ENCODE measurements around the gene OR2D3. TPM values are rescaled to one million over a fixed set of nuclear protein-coding genes. Genes with fewer than 3 reads are reported as not detected.

OR2D3 gene
- total and polyA plus RNA-seq, 2 of the 4 experiments (the other 2 are of a cell fraction), result not detected

DNA sequence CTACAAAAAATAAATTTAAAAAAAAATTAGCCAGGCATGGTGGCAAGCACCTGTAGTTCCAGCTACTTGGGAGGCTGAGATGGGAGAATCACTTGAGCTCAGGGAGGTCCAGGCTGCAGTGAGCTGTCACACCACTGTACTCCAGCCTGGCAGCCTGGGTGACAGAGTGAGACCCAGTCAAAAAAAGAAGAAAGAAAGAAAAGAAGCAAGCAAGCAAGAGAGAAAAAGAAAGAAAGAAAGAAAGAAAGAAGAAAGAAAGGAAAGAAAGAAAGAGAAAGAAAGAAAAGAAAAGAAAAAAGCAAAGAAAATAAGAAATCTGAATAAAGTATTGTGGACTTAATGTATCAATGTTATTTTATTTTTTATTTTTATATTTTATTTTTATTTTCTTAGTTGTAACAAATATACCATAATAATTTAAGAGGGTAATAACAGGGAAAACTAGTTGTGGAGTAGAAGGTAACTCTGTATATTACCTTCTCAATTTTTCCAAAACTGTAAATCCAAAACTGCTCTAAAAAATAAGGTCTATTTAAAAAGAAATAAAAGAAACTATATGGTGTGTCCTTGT lies 4.3 kb downstream of the OR2D3 start:
- no peak for TF ChIP-seq SMC3 (IDR thresholded peaks at IDR 0.05; ENCODE audit: low read depth, low read length)
- no peak for TF ChIP-seq POLR2A (IDR thresholded peaks at IDR 0.05; ENCODE audit: low read depth, low read length)
- no peak for TF ChIP-seq CHD1 (IDR thresholded peaks at IDR 0.05; ENCODE audit: low read depth, low read length)
- TF ChIP-seq, protein P1, sequence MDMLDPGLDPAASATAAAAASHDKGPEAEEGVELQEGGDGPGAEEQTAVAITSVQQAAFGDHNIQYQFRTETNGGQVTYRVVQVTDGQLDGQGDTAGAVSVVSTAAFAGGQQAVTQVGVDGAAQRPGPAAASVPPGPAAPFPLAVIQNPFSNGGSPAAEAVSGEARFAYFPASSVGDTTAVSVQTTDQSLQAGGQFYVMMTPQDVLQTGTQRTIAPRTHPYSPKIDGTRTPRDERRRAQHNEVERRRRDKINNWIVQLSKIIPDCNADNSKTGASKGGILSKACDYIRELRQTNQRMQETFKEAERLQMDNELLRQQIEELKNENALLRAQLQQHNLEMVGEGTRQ (IDR thresholded peaks at IDR 0.05; ENCODE audit: low read depth, low read length), result no peak
- no peak for TF ChIP-seq MXI1 (IDR thresholded peaks at IDR 0.05; ENCODE audit: borderline replicate concordance, low read depth, low read length)
- TF ChIP-seq NFE2L2 (IDR thresholded peaks at IDR 0.05; ENCODE audit: low read depth, low read length), result no peak
- no peak for TF ChIP-seq RAD21 (IDR thresholded peaks at IDR 0.05; ENCODE audit: low read length)
- no peak for TF ChIP-seq CEBPB (IDR thresholded peaks at IDR 0.05; ENCODE audit: low read depth, low read length)
- TF ChIP-seq, protein P2, sequence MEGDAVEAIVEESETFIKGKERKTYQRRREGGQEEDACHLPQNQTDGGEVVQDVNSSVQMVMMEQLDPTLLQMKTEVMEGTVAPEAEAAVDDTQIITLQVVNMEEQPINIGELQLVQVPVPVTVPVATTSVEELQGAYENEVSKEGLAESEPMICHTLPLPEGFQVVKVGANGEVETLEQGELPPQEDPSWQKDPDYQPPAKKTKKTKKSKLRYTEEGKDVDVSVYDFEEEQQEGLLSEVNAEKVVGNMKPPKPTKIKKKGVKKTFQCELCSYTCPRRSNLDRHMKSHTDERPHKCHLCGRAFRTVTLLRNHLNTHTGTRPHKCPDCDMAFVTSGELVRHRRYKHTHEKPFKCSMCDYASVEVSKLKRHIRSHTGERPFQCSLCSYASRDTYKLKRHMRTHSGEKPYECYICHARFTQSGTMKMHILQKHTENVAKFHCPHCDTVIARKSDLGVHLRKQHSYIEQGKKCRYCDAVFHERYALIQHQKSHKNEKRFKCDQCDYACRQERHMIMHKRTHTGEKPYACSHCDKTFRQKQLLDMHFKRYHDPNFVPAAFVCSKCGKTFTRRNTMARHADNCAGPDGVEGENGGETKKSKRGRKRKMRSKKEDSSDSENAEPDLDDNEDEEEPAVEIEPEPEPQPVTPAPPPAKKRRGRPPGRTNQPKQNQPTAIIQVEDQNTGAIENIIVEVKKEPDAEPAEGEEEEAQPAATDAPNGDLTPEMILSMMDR (conservative IDR thresholded peaks at IDR 0.05; ENCODE audit: low read depth, low read length), result no peak
- TF ChIP-seq MAZ (IDR thresholded peaks at IDR 0.05; ENCODE audit: borderline replicate concordance, low read depth, low read length), result no peak
- no peak for TF ChIP-seq FOS (IDR thresholded peaks at IDR 0.05; ENCODE audit: low read depth, low read length)
- TF ChIP-seq MAFK (IDR thresholded peaks at IDR 0.05; ENCODE audit: low read depth, low read length), result no peak
- TF ChIP-seq RCOR1 (IDR thresholded peaks at IDR 0.05; ENCODE audit: insufficient replicate concordance, low read length), result no peak
- no peak for TF ChIP-seq BHLHE40 (IDR thresholded peaks at IDR 0.05; ENCODE audit: low read depth, low read length)
- no peak for TF ChIP-seq RFX5 (IDR thresholded peaks at IDR 0.05; ENCODE audit: low read depth, low read length)
- TF ChIP-seq, protein P3, sequence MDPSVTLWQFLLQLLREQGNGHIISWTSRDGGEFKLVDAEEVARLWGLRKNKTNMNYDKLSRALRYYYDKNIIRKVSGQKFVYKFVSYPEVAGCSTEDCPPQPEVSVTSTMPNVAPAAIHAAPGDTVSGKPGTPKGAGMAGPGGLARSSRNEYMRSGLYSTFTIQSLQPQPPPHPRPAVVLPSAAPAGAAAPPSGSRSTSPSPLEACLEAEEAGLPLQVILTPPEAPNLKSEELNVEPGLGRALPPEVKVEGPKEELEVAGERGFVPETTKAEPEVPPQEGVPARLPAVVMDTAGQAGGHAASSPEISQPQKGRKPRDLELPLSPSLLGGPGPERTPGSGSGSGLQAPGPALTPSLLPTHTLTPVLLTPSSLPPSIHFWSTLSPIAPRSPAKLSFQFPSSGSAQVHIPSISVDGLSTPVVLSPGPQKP (IDR thresholded peaks at IDR 0.05; ENCODE audit: borderline replicate concordance, low read depth, low read length), result no peak
- Histone ChIP-seq H3K27me3 (ENCODE audit: control insufficient read depth, insufficient read depth, low read length) (no peaks in the 10 kb centered on the region), H4K5ac (ENCODE audit: low read depth, low read length) (no peak overlapping the region), H3K4ac (ENCODE audit: low read depth, low read length) (no peak overlapping the region), H2BK15ac (ENCODE audit: low read depth, low read length) (no peak overlapping the region), H2AK5ac (ENCODE audit: low read depth, low read length) (no peak overlapping the region), H3K4me2 (ENCODE audit: low read depth, low read length) (no peak overlapping the region), H3K9me3 (ENCODE audit: control insufficient read depth, insufficient read depth, low read length) (no peaks in the 10 kb centered on the region), H2AK9ac (replicated peaks; ENCODE audit: low read depth, low read length, poor library complexity) (no peak overlapping the region), H3K79me1 (ENCODE audit: low read depth in 1 of 2, low read length in 2 of 2) (peaks cover 6% of the 10 kb centered on the region in 2 experiments), H4K91ac (ENCODE audit: insufficient read depth, low read depth, low read length) (no peak overlapping the region), H3K9me1 (ENCODE audit: insufficient read depth, low read length) (no peaks in the 10 kb centered on the region), H3K4me3 (ENCODE audit: insufficient read depth, low read depth, low read length) (no peak overlapping the region), H2BK120ac (ENCODE audit: low read depth, low read length) (no peak overlapping the region), H3K9ac (ENCODE audit: low read depth, low read length) (no peak overlapping the region), H3K4me1 (ENCODE audit: control insufficient read depth, insufficient read depth, low read length) (no peaks in the 10 kb centered on the region), H2AFZ (replicated peaks; ENCODE audit: low read length, poor library complexity) (no peak overlapping the region), H4K8ac (ENCODE audit: low read depth in 2 of 2, low read length in 2 of 2) (peak overlapping the region in 1 of 2 experiments; percentile 83; a peak in 1 of 4 replicates), H2BK20ac (ENCODE audit: low read depth, low read length) (no peak overlapping the region), H3K36me3 (ENCODE audit: control insufficient read depth, insufficient read depth, low read length) (no peaks in the 10 kb centered on the region), H3K27ac (ENCODE audit: insufficient read depth, low read length) (no peak overlapping the region), H3K56ac (ENCODE audit: extremely low read depth, insufficient read depth, low read length) (no peak overlapping the region), H2BK5ac (ENCODE audit: low read depth, low read length, poor library complexity, severe bottlenecking) (no peak overlapping the region), H3K18ac (ENCODE audit: low read depth, low read length) (no peak overlapping the region), H3K14ac (replicated peaks; ENCODE audit: low read depth, low read length) (no peak overlapping the region), H3K23ac (ENCODE audit: low read depth, low read length) (no peak overlapping the region), H4K20me1 (ENCODE audit: insufficient read depth, low read length) (no peaks in the 10 kb centered on the region)
- DNase-seq (no peak), ATAC-seq (ENCODE audit: low read depth) (no peak)
- dilution Hi-C loops (cut with HindIII; ENCODE audit: low sequenced_read_pairs, unreplicated experiment) (no loop called here), in situ Hi-C loops (cut with MboI; ENCODE audit: low sequenced_read_pairs) (no loop called here), intact Hi-C loops (cut with micrococcal nuclease) (no loop called here)
- POLR2A ChIA-PET (ENCODE audit: unreplicated experiment), result no interaction called here
- CTCF ChIA-PET, result no interaction called here
- BruUV-seq (replicated peaks), result no TSS peak

Data from IMR-90 (cell line).